Renal pelvis (tissue), 4 donors: ENCODE data around the gene KIF26B. TPM values are rescaled to one million over a fixed set of nuclear protein-coding genes. Genes with fewer than 3 reads are reported as not detected.

Source experiments
- DNase-seq: peaks from one replicate; pipeline ENCODE4 v3.0.0-alpha.2; 2013
- polyA plus RNA-seq, 3 donors: library from polyadenylated mRNA; unstranded; fragments of 120-200 nt; gene quantifications; one replicate each; pipeline ENCODE4 v1.2.1, GENCODE V29; 2013; ENCODE audit not compliant: insufficient read length in 3 of 3

The KIF26B gene
- polyA plus RNA-seq, 3 donors, result 29.9 to 39.3 (median 34.1) TPM

DNA sequence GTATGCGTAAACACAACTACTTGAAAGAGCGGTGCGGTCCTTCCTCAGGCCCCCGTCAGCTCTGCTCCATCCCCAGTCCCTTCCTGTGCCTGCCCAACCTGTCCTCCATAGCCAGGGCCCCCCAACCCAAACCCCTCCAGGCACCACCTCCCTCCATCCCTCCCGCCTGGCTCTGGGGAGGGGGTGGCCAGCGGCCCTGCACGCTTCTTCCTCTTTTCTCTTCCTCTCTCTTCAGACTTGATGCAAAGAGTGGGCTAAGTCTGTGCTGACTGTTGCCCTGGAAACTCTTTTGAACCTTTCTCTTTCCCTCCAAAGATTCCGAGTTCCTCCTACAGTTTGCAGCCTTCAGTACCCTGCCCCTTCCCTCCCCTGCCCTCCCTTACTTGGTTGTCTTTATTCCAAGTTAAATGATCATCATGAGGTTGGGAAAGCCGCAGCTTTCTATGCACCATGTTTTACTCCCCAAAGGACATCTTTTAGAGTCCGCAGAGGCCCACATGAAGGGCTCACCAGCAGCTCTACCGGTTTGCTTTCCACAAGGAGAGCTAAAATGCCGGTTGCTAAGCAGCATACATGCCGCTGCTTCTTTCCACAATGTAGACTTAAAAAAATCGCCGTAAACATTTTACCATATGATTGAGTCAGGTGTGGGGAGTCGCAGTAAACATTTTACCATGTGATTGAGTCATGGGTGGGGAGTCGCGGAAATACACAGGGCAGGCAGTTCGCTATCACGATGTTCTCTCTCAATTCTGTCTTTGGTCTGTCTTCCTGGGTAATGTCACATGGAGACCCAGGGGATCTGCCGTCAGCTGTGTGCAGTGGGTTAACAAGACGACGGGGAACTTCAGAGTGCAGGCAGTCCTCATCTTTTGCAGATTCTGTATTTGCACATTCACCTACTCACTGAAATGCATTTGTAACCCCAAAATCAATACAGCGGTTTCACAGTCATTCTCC is 525.3 kb downstream of the KIF26B start:
- DNase-seq, result no peak

DNA sequence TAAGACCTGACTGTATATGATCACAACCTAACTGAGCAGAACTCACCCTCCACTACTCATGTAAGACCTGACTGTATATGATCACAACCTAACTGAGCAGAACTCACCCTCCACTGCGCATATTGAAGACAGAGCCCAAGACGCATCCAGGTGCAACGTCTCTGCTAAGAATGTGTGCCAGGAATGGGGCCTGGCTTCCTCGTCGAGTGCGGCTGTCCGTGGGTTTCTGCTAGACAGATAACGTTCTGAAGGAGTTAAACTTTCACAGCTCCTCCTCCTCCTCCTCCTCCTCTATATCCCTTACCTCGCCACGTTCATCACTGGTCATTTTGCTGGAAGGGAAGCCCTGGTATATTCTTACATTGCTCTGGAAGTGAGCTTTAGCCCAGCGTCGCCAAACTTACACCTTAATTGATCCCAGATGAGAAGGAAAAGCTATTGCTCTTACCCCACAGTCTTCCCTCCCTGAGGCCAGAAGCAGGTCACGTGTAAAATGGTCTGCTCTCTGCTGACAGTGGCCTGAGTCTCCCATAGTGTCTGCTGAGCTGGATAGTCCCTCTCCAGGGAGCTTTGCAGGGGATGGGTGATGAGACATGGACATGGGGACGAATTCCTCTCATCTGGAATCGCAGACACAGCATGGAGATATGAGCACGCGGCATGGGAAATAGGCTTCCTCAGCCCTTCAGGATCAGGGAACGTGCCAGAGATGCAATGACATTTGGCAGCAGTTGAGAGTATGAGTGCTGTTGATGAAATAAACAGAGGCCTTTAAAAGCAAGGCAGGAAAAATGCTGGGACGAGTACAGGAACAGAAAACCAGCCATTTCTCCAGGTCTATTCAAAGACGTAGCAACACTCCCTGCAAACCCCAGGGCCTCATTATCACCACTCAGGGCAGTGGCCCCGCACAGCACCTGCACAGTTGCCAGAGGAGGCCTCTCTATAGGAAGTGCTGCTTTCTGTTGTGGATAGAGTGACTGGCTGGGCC is 528.1 kb downstream of the KIF26B start:
- DNase-seq, result no peak

DNA sequence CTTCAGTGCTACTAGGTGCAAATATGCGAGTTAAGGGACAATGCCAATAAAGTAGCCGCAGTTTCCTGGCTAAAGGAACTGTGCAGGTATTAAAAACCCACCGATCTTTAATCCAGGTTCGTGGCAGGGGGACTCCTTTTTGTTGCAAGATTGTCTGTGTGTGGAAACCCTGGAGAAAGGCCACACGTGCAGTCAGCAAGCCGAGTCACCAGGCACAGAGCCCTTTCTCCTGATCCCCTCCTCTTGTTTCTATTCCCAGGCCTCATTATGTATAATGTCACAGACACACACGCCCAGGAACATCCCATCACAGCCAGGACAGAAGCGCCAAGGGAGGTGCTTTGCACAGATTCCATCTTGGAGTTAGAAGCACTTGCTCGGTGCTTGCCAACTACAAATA is 528.9 kb downstream of the KIF26B start:
- DNase-seq, result no peak

DNA sequence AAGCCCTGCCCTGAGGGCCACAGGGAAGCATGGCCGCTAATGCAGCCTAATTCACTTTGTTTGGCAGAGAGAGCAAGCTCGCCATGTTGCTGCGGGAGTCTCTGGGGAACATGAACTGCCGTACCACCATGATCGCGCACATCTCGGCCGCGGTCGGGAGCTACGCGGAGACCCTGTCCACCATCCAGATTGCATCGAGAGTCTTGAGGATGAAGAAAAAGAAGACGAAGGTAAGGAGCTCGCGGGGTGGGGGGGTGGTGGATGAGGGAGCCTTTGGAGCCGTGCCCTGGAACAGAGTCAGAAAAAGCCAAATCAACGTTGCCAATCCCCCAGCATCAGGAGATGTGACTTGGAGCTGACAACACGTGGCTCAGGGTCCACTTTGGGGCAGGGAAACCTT is 529.4 kb downstream of the KIF26B start:
- no peak for DNase-seq

DNA sequence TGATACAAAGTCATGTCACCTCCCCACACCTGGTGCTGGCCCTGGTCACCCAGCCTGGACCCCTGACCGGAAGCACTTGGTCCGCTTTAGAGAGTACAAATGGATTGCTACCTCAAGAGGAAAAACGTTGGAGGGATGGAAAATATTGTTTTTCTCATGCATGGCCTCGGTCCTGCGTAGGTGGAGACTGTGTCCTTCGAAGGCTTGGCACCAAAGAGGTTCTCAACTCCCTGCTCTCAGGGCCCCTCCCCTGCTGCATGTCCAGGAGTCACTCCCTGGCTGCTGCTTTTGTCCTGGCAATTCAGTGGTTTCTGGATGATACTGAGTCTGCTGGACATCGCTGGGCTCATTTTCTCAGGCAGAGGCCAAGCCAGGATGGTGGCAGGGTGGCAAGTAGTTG is 529.8 kb downstream of the KIF26B start:
- no peak for DNase-seq

DNA sequence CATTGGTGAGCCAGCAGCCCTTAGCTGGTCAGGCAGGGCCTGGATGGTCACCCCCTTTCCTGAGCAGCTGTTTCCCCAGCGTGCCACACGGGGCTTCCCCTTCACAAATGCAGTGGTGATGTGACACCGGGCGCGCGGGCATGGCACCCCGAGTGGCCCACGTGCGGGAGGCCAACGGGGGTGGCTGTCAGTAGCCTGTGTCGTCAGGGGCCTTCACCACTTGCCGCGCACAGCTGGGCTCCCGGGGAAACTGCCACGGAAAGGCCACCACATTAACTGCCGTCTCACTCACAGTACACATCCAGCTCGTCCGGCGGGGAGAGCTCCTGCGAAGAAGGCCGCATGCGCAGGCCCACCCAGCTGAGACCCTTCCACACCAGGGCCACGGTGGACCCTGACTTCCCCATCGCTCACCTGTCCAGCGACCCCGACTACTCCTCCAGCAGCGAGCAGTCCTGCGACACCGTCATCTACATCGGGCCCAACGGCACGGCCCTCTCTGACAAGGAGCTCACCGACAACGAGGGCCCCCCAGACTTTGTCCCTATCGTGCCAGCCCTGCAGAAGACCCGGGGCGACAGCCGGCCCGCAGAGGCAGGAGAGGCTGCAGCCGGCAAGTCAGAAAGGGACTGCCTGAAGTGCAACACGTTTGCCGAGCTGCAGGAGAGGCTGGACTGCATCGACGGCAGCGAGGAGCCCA is 530.5 kb downstream of the KIF26B start:
- DNase-seq, result no peak

DNA sequence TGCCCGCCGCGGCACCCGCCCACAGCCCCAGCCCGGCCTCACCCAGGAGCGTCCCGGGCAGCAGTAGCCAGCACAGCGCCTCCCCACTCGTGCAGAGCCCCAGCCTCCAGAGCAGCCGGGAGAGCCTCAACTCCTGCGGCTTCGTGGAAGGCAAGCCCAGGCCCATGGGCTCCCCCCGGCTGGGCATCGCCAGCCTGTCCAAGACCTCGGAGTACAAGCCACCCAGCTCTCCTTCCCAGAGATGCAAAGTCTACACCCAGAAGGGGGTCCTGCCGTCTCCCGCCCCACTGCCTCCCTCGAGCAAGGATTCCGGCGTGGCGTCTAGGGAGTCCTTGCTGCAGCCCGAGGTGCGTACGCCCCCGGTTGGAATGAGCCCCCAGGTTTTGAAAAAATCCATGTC is 531.2 kb downstream of the KIF26B start:
- no peak for DNase-seq

DNA sequence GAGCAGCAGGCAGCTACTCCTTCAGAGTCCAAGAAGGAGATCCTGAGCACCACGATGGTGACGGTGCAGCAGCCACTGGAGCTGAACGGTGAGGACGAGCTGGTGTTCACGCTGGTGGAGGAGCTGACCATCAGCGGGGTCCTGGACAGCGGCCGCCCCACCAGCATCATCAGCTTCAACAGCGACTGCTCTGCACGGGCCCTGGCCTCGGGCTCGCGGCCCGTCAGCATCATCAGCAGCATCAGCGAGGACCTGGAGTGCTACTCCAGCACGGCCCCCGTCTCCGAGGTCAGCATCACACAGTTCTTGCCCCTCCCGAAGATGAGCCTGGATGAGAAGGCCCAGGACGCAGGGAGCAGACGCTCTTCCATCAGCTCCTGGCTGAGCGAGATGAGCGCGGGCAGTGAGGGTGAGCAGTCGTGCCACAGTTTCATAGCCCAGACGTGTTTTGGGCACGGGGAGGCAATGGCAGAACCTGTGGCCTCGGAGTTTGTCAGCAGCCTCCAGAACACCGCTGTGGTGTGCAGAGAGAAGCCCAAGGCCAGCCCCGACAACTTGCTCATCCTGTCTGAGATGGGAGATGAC is 531.8 kb downstream of the KIF26B start:
- no peak for DNase-seq

DNA sequence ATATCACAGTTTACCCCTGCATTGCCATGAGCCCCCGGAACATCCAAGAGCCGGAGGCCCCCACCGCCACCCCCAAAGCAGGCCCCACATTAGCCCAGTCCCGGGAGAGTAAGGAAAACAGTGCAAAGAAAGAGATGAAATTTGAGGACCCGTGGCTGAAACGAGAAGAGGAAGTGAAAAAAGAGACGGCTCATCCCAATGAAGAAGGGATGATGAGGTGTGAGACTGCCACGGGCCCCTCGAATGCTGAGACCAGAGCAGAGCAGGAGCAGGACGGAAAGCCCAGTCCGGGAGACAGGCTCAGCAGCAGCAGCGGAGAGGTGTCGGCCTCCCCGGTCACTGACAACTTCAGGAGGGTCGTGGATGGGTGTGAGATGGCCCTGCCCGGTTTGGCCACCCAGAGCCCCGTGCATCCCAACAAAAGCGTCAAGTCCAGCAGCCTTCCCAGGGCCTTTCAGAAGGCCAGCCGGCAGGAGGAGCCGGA is 532.4 kb downstream of the KIF26B start:
- DNase-seq, result no peak

DNA sequence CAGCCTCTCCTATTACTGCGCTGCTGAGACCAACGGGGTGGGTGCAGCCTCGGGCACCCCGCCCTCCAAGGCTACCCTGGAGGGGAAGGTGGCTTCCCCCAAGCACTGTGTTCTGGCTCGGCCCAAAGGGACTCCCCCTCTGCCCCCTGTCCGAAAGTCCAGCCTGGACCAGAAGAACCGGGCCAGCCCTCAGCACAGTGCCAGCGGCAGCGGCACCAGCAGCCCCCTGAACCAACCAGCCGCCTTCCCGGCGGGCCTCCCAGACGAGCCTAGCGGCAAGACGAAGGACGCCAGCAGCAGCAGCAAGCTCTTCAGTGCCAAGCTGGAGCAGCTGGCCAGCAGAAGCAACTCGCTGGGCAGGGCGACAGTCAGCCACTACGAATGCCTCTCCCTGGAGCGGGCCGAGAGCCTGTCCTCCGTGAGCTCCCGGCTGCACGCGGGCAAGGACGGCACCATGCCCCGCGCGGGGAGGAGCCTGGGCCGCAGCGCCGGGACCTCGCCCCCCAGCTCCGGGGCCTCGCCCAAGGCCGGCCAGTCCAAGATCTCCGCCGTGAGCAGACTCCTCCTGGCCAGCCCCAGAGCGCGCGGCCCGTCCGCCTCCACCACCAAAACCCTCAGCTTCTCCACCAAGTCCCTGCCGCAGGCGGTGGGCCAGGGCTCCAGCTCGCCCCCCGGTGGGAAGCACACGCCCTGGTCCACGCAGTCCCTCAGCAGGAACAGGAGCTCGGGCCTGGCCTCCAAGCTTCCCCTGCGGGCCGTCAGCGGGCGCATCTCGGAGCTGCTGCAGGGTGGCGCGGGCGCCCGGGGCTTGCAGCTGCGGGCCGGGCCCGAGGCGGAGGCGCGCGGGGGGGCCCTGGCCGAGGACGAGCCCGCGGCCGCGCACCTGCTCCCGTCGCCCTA is 533.1 kb downstream of the KIF26B start:
- DNase-seq, result no peak

DNA sequence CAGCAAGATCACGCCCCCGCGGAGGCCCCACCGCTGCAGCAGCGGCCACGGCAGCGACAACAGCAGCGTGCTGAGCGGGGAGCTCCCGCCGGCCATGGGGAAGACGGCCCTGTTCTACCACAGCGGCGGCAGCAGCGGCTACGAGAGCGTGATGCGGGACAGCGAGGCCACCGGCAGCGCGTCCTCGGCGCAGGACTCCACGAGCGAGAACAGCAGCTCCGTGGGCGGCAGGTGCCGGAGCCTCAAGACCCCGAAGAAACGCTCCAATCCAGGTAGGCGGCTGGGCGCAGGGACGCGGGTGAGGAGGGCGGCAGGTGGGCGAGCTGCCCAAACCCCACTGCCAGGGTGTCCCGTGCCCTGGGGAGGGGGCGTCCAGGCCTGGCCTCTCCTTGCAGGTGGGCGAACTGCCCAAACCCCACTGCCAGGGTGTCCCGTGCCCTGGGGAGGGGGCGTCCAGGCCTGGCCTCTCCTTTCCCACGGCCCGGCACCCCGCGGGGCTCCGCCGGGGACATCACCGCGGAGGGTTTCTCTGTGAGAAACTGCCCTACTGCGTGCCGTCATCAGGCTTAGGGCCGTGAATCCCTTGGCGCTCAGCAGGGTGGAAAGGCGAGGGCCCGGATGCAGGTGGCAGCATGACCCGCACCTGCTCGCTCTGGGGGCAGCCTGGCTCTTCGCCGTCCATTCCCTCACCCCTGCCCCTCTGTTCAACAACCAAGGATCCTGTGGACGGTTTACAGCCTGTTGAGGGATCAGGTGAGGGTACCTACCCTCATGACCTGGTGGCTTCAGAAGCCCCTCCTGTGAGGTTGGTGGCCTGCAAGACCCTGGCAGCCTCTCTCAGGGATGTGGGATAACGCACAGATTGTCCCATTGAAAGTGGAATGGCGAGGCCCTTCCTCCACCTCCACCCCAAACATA is 534.0 kb downstream of the KIF26B start:
- DNase-seq, result no peak

DNA sequence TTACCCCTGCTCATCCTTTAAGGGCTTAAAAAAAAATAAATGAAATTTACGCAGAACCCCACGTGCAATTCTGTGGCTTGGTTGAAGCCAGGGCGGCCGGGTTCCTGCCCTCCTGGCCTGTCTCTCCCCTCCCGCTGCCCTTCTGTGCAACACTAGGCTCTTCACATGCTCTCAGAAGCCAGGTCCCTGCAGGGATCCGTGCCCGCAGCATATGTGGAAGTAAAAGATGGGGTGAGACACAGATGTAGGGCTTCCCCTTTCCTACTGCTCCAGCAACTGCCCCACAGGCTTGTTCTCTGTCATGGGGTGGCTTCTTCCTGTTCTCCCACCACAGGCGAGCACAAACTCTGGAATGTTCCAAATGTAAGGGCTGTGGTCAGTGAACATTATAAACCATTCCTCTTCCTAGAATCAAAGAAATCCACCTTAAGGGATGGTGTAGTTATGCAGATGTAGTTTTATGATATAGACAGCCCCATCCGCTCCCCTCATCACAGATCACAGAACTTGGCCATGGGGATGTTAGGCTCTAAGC is 535.4 kb downstream of the KIF26B start:
- no peak for DNase-seq

DNA sequence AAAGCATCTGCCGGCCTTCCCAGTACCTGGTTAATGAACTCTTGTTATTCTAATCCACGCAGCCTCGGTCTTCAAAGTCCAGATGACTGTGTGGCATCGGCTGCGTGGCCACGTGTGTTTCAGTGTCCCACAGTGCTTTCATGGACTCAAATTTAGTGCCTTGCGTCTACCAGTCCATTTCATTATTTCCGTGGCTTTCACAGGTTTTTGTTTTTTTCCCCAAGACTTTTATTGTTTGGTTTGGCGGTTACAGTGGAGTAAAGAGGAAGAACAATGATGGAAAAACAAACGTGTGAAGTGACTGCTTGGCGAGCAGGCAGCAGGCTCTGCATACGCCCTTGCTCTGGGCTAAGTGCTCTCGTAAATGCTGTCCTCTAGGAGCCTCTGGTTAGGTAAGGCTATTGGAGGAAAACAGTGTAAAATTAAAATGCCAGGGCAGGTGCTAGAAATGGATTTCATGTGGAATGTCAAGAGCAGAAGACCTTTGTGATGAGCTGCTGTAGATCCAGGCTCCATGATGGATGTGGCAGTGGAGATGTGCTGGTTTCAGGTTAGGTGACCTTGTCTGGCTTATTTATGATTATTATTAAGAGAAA is 536.3 kb downstream of the KIF26B start:
- no peak for DNase-seq

DNA sequence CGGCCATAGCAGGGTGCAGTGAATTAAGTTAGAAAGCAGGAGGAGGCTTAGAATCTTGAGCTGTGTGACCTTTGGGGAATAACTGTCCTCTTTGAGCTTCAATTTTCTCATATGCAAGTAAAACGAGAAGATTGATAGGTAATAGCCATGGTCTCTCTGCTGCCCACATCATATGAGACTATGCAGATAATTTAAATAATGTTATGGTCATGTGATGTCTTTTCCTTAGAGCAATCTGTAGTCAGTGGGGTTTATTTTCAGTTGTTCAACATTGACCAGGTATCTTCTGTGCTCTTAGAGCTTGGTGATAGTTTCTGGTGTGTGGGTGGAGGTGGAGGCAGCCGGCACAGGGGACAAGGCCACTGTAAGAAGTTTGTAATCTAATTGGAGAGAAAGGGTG is 537.1 kb downstream of the KIF26B start:
- no peak for DNase-seq

DNA sequence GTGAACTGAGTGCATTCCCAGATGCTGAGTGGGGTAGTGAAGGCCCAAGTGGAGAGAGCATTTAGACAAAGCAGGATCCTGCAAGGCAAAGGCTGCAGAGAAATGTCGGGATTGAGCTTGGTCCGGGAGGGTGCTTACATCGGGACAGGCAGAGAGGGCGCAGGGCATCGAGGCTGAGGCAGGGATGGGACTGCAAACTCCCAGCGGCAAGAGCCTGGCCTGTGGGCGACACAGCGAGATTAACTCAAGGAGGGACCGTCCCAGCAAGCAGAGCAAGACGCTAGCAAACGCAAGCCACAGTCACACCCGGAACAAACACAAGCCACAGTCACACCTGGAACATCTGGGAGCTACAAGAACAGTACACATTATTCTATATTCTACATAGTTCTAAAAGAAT is 537.5 kb downstream of the KIF26B start:
- no peak for DNase-seq

DNA sequence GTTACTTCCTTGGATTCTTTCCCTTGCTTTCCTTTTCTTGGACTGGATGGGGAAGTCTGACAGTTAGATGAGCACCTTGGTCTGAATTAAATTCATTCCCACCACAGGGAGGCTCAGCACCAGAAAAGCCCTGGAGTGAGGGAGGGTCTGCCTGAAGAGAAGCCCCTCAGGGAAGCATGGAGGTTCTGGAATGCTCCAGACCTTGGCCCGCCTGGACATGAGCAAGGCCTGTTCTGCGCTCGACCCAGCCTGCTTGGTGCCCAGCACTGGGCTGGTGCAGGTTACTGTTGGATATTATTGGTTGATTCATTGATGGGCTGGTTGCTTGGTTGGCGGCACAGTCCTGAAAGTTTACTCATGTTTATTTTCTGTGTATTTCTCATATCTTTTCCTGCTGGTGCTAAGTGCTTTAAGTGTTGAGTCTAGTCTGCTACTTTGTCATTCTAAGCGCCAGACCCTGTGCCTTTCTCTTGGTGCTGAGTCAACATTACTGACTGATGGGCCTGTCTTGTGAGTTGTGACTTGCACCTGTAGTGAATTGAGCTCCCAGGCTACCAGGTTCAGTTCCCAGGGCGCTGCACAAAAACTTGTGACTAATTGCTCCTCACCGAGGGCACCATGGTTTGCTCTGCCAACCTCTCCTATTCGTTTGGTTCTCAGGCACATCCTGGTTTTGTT is 538.5 kb downstream of the KIF26B start:
- DNase-seq, result no peak

DNA sequence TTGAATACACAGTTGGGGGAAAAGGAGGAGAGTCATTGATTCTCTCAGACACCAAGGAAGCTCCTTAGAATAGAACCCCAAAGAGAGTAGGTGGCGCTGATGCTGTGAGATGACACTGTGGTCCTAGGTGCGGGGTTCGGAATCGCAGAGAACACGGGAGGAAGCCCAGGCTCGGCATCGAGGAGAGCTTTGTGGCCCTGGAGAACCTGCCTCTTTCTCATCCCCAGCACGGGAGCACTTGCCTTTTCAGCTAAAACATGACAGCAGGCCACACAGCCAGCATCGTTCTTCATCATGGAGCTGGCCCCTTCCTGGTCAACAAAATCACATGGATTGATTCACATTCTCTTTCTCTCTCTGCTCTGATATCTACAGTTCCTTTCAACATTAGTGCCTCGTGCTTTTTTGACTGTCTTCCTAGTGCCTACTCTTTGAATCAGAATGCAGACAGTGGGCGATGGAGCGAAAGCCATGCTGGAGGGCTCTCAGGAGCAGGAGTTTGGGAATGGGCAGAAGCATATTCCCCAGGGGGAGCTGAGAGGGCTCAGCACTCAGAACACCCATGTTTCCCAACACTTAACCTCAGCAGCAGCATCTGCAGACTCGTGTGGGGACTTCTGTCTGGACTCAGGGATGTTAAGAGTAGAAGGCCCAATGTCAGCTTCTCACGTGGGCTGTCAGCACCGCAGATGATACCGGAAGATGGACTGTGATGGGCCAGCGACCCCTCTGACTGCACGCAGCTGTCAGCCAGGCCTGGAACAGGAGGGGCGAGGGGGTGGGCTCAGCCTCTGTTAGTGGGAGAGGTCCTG is 539.4 kb downstream of the KIF26B start:
- DNase-seq, result no peak
